Stimulated activated CD4-positive, alpha-beta T cell treated with anti-CD3 and anti-CD28 coated beads, Interleukin-4, amount 100 ng/mL, for 1 hour (primary cell): ENCODE results near the gene EIF2B5.
"Not testable (repeated sequence)": the region's sequence is repeated elsewhere in the genome, so short reads cannot be mapped to it uniquely, and the experiment has no call there.

Experiments used
- DNase-seq: peaks from one replicate; pipeline ENCODE4 v3.0.0-alpha.2; 2020

The EIF2B5 gene

DNA sequence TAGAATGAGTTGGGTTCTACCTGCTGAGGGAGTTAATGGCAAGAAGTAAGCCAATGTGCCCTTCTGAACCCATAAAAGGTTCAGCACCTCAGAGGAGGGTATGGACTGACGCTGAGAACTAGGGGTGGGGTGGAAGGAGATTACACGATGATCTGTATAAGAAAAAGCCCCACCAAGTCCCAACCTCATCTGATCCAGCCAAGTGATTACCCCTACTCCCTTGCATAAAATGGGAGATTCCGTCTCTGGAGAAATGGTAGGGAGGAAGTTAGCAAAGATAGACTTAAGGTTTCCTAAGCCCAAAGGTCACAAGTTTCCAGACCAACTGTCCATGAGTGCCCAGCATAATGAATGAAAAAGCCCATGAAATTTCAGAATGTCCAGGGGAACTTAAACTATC lies 12.9 kb downstream of the EIF2B5 start:
- DNase-seq = no peak

DNA sequence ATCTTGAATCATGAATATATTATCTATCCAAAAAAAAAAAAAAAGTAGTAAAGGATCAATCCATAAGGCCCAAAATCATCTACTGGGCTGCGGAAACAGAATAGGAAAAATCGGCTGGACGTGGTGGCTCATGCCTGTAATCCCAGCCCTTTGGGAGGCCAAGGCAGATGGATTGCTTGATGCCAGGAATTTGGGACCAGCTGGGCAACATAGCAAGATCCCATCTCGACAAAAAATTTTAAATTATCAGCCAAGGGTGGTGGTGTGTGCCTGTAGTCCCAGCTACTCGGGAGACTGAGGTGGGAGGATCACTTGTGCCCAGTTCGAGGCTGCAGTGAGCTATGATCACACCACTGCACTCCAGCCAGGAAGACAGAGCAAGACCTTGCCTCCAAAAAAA lies 14.0 kb downstream of the EIF2B5 start:
- DNase-seq = no peak

GRCh38 chr3:184149770-184150169 lies 14.6 kb downstream of the EIF2B5 start:
- not testable (repeated sequence) for DNase-seq

DNA sequence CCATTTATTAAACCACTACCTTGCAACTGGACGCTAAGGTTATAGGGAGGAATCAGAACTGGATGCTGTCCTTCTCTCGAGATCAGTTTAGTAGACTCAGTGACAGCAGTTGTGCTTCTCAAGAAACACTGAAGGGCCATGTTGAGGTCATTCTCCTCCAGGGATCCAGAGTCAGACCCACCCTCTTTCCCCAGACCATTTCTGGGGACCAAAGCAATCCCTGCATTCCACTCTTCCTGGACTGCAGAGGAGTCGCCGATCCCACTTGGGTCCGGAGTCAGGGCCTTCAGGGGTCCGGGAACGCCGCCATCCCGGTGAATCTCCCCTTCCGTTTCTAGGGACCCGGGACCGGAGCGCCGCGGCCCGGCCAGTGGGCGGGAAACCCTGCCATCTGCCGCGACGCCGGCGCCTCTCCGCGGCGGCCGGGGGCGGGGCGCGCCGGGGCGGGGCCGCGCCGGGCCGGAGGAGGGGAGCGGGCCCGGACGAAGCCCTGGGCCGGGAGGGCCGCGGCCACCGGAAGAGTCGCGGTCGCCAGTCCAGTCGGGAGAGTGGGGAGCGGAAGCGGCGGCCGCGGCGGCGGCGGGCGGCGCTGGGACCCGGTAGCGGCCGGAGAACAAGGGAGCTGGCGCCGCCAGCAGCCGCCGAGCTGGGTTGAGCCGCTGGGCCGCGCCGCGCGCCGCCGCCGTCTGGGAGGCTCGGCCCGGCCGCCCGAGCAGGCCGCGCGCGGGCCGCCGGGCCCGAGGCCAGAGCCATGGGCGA lies 19.9 kb downstream of the EIF2B5 start, which contains the start of gene DVL3:
TSS of gene DVL3 (plus strand) at position 493 of the 759 bp plus-strand sequence. CDS start at position 752, 259 bp downstream.
- peak; percentile 45 for DNase-seq

DNA sequence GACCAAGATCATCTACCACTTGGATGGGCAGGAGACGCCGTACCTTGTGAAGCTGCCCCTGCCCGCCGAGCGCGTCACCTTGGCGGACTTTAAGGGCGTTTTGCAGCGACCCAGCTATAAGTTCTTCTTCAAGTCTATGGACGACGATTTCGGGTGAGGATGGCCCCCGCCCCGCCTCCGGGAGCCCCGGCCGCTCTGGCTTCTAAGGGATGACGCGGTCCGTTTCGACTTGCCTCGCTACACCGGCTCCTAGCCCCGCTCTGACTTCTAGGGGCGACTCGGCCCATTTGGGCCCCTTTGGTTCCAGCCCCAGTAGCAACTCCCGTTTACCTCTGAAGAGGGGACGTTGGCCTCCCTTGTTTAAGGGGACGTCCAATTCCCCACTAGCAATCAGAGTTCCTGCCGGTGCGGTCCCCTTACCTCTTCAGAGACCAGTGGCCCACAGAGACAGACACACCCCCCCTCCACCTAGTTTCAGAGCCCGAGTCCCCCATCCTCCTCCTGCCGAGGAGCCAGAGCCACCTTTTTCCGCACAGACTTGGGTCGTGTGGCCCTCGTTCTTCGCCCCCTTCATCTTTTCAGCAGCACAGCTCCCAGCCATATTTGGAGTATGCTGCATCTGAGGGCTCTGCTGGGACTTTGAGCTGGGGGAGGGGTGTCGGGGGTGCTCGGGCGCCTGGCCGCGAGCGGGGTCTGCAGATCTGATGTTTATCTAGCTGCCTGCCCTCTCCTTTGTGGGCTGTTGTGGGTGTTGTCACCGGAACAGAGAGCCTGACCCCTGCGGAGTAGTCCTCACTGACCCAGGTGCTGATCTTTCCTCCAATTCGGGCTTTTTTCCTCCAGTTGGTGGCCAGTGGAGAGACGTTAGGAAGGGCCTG lies 20.7 kb downstream of the EIF2B5 start:
- DNase-seq = peak; percentile 54

GRCh38 chr3:184156522-184156955 lies 21.4 kb downstream of the EIF2B5 start:
- no peak for DNase-seq

- DNase-seq = no peak
Measured at GRCh38 chr3:184157206-184157605, 22.0 kb downstream of the EIF2B5 start.

GRCh38 chr3:184158404-184158803 lies 23.2 kb downstream of the EIF2B5 start:
- no peak for DNase-seq

- DNase-seq = no peak
Measured at GRCh38 chr3:184160456-184160855, 25.3 kb downstream of the EIF2B5 start.

DNA sequence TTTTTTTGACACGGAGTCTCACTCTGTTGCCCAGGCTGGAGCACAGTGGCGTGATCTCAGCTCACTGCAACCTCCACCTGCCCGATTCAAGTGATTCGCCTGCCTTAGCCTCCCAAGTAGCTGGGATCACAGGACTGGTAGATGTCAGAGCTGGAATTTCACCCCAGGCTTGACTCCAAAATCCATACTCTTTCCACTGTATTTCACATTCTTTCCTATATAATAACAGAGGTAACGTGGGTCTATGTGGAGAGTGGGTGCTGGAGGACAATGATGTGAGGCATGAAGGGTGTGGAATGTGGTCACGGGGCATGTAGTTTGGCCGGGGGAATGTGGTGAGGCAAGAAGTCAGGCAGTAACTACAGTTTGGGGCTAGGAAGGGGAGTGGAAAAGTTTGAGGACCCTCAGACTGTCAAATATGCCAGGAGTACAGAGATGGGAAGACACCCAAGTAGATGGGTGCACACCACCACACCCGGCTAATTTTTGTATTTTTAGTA lies 27.5 kb downstream of the EIF2B5 start:
- DNase-seq = not testable (repeated sequence)

- no peak for DNase-seq
Measured at GRCh38 chr3:184164648-184165330, 29.6 kb downstream of the EIF2B5 start.

GRCh38 chr3:184165543-184165942 lies 30.4 kb downstream of the EIF2B5 start:
- no peak for DNase-seq

DNA sequence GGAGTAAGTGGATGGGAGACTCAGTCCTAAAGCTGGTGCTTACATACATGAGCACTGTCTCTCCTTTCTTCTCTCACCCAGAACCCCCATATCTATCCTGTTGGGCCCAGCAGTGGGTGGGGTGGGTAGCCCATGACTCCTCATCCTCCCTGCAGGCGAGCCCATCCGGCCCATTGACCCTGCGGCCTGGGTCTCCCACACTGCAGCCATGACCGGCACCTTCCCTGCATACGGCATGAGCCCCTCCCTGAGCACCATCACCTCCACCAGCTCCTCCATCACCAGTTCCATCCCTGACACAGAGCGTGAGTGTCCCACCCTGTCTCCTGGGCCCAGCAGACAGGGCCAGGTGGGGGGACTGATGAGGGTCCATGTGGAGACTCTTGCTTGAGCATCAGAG lies 31.5 kb downstream of the EIF2B5 start:
- DNase-seq = no peak

- DNase-seq = no peak
Measured at GRCh38 chr3:184167786-184168185, 32.6 kb downstream of the EIF2B5 start.

DNA sequence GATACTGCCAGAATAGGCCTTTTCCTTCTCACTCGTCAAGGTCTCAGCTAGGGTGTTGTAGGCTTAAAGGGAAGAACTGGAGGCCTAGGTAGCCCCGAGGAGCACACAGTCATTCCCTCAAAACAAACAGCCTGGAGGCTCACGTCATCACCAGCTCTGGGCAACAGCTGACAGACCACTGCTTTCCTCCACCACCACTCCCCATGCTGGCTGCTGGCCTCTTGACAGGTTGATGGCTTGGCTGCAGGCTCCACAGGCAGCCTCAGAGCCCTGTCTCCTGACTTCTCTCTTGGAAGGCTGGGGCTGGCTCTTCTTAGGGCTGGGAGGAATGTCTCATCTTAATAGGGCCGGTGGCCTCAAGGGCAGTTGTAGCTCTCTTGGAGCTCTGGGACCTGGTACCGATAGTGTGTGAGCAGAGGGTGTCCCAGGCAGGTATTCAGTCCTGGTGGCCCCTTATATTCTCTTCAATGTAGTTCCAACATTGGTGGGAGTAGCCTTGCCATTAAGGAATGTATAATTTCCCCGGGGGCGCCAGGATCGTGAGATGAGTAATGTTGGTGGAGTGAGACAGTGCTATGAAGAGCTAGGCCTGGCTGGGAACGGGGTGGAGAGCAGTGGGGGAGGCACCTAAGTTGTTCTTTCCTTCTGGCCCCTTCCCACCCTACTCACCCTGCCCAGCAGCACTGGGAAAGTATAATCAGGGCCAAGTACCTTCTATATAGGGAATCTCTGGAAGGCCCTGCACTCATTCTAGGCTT lies 33.4 kb downstream of the EIF2B5 start:
- DNase-seq = no peak

GRCh38 chr3:184169896-184170875 lies 35.0 kb downstream of the EIF2B5 start:
- DNase-seq = no peak

GRCh38 chr3:184171562-184171961 lies 36.4 kb downstream of the EIF2B5 start:
- DNase-seq = no peak

DNA sequence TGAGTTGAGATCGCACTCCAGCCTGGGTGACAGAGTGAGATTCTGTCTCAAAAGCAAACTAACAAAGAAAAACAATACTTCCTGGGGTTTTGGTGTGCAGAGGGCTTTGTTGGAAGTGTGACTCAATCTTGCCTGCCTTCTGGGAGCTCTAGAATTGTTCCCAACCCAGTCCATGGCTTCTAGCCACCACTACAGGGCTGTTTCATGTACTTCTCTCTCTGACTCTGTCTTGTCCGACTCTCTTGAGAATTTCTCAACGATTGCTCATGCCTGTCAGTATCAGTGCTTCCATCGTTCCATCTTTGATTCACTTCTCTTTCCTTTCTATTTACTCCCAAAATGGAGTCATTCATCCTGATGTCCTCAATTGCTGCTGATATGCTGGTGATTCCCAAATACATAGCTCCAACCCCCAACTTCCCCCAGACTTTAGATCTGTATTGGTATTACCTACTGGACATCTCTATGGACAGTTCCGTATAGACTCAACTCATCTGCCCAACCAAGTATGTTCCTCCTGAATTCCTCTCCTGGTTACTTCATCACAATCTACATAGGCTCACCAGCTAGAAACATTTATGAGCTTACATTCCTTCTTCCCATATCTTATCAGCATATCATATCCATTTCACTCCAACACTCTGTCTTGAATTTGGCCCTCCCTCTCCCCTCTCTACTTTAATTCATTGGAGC lies 37.7 kb downstream of the EIF2B5 start:
- DNase-seq = no peak

GRCh38 chr3:184173374-184173722 lies 38.2 kb downstream of the EIF2B5 start:
- DNase-seq = no peak

DNA sequence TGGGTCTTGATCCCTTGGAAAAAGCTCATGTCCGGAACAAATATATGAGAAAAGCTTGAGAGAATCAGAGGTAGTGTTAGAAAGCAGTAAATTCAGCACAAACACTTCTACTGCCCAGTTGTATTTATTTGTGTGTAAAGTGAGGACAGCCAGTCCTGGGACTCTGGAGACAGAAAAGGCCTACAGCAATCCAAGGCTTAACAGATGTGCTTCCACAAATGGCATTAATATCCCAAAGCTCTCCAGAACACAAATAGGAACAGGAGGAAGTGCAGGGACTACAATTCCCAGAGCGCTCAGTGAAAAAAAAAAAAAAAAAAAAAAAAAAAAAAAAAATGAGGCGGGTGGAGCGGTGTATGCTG lies 39.1 kb downstream of the EIF2B5 start:
- no peak for DNase-seq
